ENCODE results near the gene STPG1. TPM values are rescaled to one million over a fixed set of nuclear protein-coding genes. Genes with fewer than 3 reads are reported as not detected.

STPG1 gene
- total RNA-seq, 4 donors from 2014 or later, result 2.2 to 7.6 (median 6.1) TPM

DNA sequence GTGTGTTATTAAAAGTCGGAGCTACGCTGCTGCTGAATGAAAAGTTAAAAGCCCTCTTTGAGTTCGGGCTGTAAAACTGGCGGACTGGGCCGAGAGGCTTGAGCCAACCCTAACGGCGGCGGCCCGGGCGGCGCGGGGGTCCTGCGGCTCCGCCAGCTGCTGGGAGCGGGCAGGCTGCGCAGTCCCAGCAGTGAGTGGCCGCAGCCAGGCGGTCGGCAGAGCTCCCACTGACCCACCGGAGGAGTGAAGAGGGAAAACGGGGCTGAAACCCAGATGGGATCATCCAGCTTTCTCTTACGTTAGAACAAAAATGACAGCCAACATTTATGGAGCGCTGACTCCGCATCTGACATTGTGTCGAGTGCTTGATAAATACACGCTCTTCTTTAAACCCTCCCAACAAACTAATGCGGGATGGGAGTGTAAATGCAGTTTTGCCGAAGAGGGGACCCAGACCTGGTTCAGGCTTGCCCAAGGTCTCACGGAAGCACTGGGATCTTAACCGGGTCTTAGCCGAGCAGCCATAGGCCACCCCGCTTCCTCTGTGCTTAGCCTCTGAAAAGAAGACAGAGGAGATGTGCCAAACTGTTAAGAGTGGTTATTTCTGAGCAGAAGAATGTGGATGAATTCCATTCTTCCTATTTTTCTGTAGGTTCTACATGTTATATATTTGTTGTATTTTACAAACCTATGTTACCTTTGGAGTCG lies 91.0 kb downstream of the STPG1 start:
- TF ChIP-seq EP300 (IDR thresholded peaks at IDR 0.05), result no peak
- no peak for TF ChIP-seq POLR2AphosphoS5 (IDR thresholded peaks at IDR 0.05)
- TF ChIP-seq, protein P1, sequence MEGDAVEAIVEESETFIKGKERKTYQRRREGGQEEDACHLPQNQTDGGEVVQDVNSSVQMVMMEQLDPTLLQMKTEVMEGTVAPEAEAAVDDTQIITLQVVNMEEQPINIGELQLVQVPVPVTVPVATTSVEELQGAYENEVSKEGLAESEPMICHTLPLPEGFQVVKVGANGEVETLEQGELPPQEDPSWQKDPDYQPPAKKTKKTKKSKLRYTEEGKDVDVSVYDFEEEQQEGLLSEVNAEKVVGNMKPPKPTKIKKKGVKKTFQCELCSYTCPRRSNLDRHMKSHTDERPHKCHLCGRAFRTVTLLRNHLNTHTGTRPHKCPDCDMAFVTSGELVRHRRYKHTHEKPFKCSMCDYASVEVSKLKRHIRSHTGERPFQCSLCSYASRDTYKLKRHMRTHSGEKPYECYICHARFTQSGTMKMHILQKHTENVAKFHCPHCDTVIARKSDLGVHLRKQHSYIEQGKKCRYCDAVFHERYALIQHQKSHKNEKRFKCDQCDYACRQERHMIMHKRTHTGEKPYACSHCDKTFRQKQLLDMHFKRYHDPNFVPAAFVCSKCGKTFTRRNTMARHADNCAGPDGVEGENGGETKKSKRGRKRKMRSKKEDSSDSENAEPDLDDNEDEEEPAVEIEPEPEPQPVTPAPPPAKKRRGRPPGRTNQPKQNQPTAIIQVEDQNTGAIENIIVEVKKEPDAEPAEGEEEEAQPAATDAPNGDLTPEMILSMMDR (IDR thresholded peaks at IDR 0.05), result no peak
- no peak for TF ChIP-seq POLR2A (IDR thresholded peaks at IDR 0.05)
- WGBS, 2 donors (ENCODE audit: low coverage in 1 of 2), result 40 to 70% methylated on average over 7 to 16 of the region's 33 CpGs
- peak; percentile 40 for ATAC-seq
- peaks cover 0 to 40% (median 10%) of the 10 kb centered on the region in 3 donors for H3K4me1 ChIP-seq
- H3K27me3 ChIP-seq, result peaks cover 20% of the 10 kb centered on the region
- peak overlapping the region in 2 of 4 donors; percentile 65 to 80 for H3K27ac ChIP-seq
- H3K36me3 ChIP-seq, result no peaks in the 10 kb centered on the region
- peak overlapping the region; percentile 44 to 60 for H3K4me3 ChIP-seq
- no peaks in the 10 kb centered on the region for H3K9me3 ChIP-seq

DNA sequence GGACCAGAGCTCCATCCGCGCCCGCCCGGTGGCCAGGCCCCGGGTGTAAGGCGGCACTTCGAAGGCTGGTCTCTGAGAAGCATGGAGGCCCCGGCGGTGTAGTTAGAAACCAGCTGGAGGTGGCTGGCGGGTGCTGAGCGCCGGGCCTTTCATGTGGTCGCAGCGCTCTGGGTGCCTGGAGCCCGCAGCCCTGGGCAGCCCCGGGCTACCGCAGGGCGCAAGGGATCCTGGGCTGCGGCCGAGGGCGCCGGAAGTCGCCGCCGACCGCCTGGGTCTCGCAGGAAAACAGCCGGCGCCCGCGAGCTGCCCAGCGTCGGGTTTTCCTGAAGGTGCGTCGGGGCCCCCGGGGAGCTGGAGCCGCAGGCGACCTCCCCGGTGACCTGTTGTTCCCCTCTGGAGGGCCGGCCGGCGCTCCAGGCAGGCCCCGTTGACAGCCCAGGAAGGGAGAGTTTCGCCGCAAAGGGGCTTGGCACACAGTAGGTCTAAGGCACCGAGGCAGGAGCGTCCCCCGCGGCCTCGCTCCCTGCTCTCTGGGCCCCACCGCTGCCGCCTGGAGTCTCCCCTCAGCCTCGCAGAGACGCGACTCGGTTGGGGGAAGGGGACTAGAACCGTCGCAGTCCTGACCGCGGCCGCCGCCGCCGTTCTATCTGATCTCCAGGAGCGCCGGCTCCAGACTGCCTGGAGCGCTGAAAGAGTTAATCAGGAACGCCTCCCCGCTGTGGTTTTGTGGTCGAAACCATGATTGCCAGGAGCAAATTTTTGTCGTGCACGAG lies 91.7 kb downstream of the STPG1 start:
- Histone ChIP-seq H3K4me1 (peaks cover 0 to 40% (median 10%) of the 10 kb centered on the region in 3 donors), H3K4me3 (peak overlapping the region; percentile 44 to 60), H3K27ac (peak overlapping the region in 3 of 4 donors; percentile 43 to 80 (median 65)), H3K27me3 (peaks cover 28% of the 10 kb centered on the region), H3K9me3 (no peaks in the 10 kb centered on the region), H3K36me3 (no peaks in the 10 kb centered on the region)
- 0 to 1% methylated on average over 5 to 12 of the region's 72 CpGs for WGBS, 2 donors (ENCODE audit: low coverage in 1 of 2)
- no peak for TF ChIP-seq EP300 (IDR thresholded peaks at IDR 0.05)
- TF ChIP-seq, protein P1 (IDR thresholded peaks at IDR 0.05), result no peak
- TF ChIP-seq POLR2AphosphoS5 (IDR thresholded peaks at IDR 0.05), result no peak
- TF ChIP-seq POLR2A (IDR thresholded peaks at IDR 0.05), result no peak
- ATAC-seq, result peak; percentile 63

DNA sequence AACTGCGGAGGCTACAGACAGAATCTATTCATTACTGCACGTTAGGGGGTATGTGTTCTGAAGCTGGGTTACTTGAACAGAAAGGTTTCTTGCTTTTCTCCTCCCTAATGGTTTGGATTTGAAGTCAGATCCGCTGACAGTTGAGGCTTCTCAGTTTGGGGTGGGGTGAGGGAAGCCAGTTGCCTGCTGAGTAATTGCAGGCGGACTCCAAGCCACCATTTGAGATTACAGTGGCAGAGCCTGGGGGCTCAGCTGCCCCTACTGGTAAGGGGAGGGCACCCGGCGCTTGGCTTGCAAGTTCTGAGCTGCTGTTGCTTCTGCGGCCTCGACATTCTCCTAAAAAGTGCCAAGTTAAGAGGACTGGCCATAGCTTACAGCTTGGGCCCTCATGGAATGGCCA lies 92.5 kb downstream of the STPG1 start:
- peaks cover 33% of the 10 kb centered on the region for H3K27me3 ChIP-seq
- TF ChIP-seq POLR2AphosphoS5 (IDR thresholded peaks at IDR 0.05), result no peak
- no peak for TF ChIP-seq EP300 (IDR thresholded peaks at IDR 0.05)
- TF ChIP-seq POLR2A (IDR thresholded peaks at IDR 0.05), result no peak
- TF ChIP-seq, protein P1 (IDR thresholded peaks at IDR 0.05), result no peak
- H3K9me3 ChIP-seq, result no peaks in the 10 kb centered on the region
- H3K27ac ChIP-seq, result no peak overlapping the region
- H3K4me3 ChIP-seq, result peak overlapping the region in 1 of 2 donors; percentile 60
- 92% methylated on average over 3 of the region's 8 CpGs; no CpG with 5 or more reads in 1 of the 2 donors for WGBS, 2 donors (ENCODE audit: low coverage in 1 of 2)
- ATAC-seq, result no peak
- no peaks in the 10 kb centered on the region for H3K36me3 ChIP-seq
- H3K4me1 ChIP-seq, result peaks cover 0 to 40% (median 10%) of the 10 kb centered on the region in 3 donors

DNA sequence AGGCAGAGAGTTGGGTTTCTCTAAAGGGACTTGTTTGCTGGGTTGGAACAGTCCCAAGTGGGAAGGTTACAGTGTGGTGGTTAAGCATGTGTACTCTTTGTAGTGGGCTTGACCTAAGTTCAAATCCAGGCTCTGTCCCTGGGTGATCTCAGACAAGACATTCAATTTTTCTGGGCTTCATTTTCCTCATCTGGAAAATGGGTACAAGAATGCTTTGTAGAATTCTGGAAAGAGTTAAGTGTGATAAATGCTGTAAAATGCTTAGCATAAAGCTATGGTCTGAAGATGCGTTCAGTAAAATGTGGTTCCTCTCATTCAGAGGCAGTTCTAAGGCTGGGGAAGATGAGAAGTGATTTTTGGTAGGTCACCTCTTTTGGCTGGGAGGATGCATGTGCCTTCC lies 93.6 kb downstream of the STPG1 start:
- Histone ChIP-seq H3K4me1 (peaks cover 0 to 40% (median 10%) of the 10 kb centered on the region in 3 donors), H3K4me3 (no peak overlapping the region), H3K9me3 (no peaks in the 10 kb centered on the region), H3K27me3 (peaks cover 43% of the 10 kb centered on the region), H3K36me3 (no peaks in the 10 kb centered on the region), H3K27ac (no peak overlapping the region)
- TF ChIP-seq EP300 (IDR thresholded peaks at IDR 0.05) (no peak), POLR2A (IDR thresholded peaks at IDR 0.05) (no peak)
- TF ChIP-seq, protein P1 (IDR thresholded peaks at IDR 0.05), result no peak
- WGBS, 2 donors (ENCODE audit: low coverage in 1 of 2), result 88% methylated on average over 1 of the region's 1 CpG; no CpG with 5 or more reads in 1 of the 2 donors
- ATAC-seq, result no peak
